Hepatocyte (in vitro differentiated cells): ENCODE measurements around the gene ERMAP. TPM values are rescaled to one million over a fixed set of nuclear protein-coding genes. Genes with fewer than 3 reads are reported as not detected.
"Not testable (repeated sequence)": the region's sequence is repeated elsewhere in the genome, so short reads cannot be mapped to it uniquely, and the experiment has no call there.

ENCODE experiments used
- DNase-seq: peaks from one replicate; pipeline ENCODE4 v3.0.0-alpha.2; 2016; ENCODE audit warnings: low spot score
- H2AFZ ChIP-seq: fragments of 200-600 bp; sonication (generic); 2 replicates; pipeline ENCODE4 v1.6.0; 2016; ENCODE audit warnings: antibody characterized with exemption, mild to moderate bottlenecking
- H3K27ac ChIP-seq: fragments of 200-600 bp; sonication (generic); 2 replicates; pipeline ENCODE4 v1.5.1; 2016; ENCODE audit warnings: mild to moderate bottlenecking
- H3K27me3 ChIP-seq: fragments of 200-600 bp; sonication (generic); 2 replicates; pipeline ENCODE4 v1.6.1; 2016
- H3K36me3 ChIP-seq: fragments of 200-600 bp; sonication (generic); replicated peaks from 2 replicates; pipeline ENCODE4 v1.5.1; 2016; ENCODE audit warnings: low read depth; ENCODE audit not compliant: insufficient read depth
- H3K4me1 ChIP-seq: fragments of 200-600 bp; sonication (generic); 2 replicates; pipeline ENCODE4 v1.5.1; 2016; ENCODE audit warnings: mild to moderate bottlenecking, moderate library complexity; ENCODE audit not compliant: insufficient read depth
- H3K4me2 ChIP-seq: fragments of 200-600 bp; sonication (generic); 2 replicates; pipeline ENCODE4 v1.6.0; 2016
- H3K4me3 ChIP-seq: fragments of 200-600 bp; sonication (generic); 2 replicates; pipeline ENCODE4 v1.5.1; 2016; ENCODE audit warnings: mild to moderate bottlenecking
- H3K79me2 ChIP-seq: fragments of 200-600 bp; sonication (generic); 2 replicates; pipeline ENCODE4 v1.6.0; 2017; ENCODE audit warnings: mild to moderate bottlenecking
- H3K9me2 ChIP-seq: fragments of 200-600 bp; sonication (generic); replicated peaks from 2 replicates; pipeline ENCODE4 v1.6.0; 2017; ENCODE audit warnings: mild to moderate bottlenecking; ENCODE audit not compliant: insufficient read depth
- H3K9me3 ChIP-seq: fragments of 200-600 bp; sonication (generic); 2 replicates; pipeline ENCODE4 v1.5.1; 2016; ENCODE audit warnings: low read depth, mild to moderate bottlenecking
- H4K20me1 ChIP-seq: fragments of 200-600 bp; sonication (generic); 2 replicates; pipeline ENCODE4 v1.6.0; 2016; ENCODE audit warnings: mild to moderate bottlenecking; ENCODE audit not compliant: insufficient read depth, poor library complexity, severe bottlenecking
- EZH2 ChIP-seq: fragments of 200-600 bp; sonication (generic); IDR thresholded peaks from 2 replicates; pipeline ENCODE4 v1.6.1; 2016; ENCODE audit warnings: antibody characterized with exemption, mild to moderate bottlenecking, borderline replicate concordance
- EZH2phosphoT487 ChIP-seq: fragments of 200-600 bp; sonication (generic); IDR thresholded peaks from one replicate; pipeline ENCODE4 v1.6.1; 2018; ENCODE audit warnings: antibody characterized with exemption, mild to moderate bottlenecking, low read depth, moderate library complexity; ENCODE audit not compliant: unreplicated experiment, severe bottlenecking
- WGBS: methylation state at CpG from one replicate; pipeline ENCODE4 v1.1.6; 2016; ENCODE audit warnings: low lambda C conversion rate; ENCODE audit errors: missing lambda C conversion rate; 5-methylcytosine and 5-hydroxymethylcytosine counted together
- polyA plus RNA-seq: library from polyadenylated mRNA; unstranded; fragments of >200 nt; fragmentation: Nextera tagmentation; extraction: Ambion mirVana; gene quantifications from 2 replicates; pipeline ENCODE4 v1.2.1, GENCODE V29; 2016
- total RNA-seq: library from RNA; depleted of rRNA; stranded (reverse); fragments of >200 nt; gene quantifications from 2 replicates; pipeline ENCODE4 v1.2.3, GENCODE V29; 2014
- TF ChIP-seq, protein P1 (sequence below): fragments of 200-600 bp; sonication (generic); IDR thresholded peaks from 2 replicates; pipeline ENCODE4 v1.5.1; 2016; ENCODE audit warnings: antibody characterized with exemption, mild to moderate bottlenecking; ENCODE audit not compliant: poor library complexity

Gene ERMAP
- total and polyA plus RNA-seq, 2 experiments from 2014 or later, result 6.2 to 20.4 TPM

DNA sequence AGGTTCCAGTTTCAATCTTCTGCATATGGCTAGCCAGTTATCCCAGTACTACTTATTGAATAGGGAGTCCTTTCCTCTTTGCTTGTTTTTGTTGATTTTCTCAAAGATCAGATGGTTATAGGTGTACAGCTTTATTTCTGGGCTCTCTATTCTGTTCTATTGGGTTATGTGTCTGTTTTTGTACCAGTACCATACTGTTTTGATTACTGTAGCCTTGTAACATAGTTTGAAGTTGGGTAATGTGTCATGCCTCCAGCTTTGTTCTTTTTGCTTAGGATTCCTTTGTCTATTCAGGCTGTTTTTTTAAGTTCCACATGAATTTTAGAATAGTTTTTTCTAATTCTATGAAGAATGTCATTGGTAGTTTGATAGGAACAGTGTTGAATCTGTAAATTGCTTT is 56.2 kb downstream of the ERMAP start:
- not testable (repeated sequence) for H3K36me3 ChIP-seq, H3K79me2 ChIP-seq, H3K4me3 ChIP-seq, H3K4me1 ChIP-seq, H3K4me2 ChIP-seq, H3K9me2 ChIP-seq, H2AFZ ChIP-seq, H4K20me1 ChIP-seq, H3K27me3 ChIP-seq, H3K27ac ChIP-seq, DNase-seq, H3K9me3 ChIP-seq

DNA sequence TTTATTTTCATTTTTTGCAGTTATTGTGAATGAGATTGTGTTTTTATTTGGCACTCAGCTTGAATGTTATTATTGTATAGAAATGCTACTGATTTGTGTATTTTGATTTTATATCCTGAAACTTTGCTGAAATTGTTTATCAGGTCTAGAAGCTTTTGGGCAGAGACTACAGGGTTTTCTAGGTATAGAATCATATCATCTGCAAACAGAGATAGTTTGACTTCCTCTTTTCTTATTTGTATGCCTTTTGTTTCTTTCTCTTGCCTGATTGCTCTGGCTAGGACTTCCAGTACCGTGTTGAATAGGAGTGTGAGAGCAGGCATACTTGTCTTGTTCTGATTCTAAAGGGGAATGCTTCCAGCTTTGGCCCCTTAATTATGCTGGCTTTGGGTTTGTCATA is 56.7 kb downstream of the ERMAP start:
- H3K79me2 ChIP-seq, result no peaks in the 10 kb centered on the region
- no peak overlapping the region for H3K27ac ChIP-seq
- WGBS, result 95% methylated on average over 1 of the region's 1 CpG
- no peaks in the 10 kb centered on the region for H3K9me2 ChIP-seq
- no peak overlapping the region for H2AFZ ChIP-seq
- no peaks in the 10 kb centered on the region for H4K20me1 ChIP-seq
- H3K4me1 ChIP-seq, result no peaks in the 10 kb centered on the region
- no peaks in the 10 kb centered on the region for H3K27me3 ChIP-seq
- H3K4me2 ChIP-seq, result no peak overlapping the region
- DNase-seq, result no peak
- no peak overlapping the region for H3K4me3 ChIP-seq
- no peak for TF ChIP-seq EZH2phosphoT487
- no peak for TF ChIP-seq EZH2
- TF ChIP-seq, protein P1, sequence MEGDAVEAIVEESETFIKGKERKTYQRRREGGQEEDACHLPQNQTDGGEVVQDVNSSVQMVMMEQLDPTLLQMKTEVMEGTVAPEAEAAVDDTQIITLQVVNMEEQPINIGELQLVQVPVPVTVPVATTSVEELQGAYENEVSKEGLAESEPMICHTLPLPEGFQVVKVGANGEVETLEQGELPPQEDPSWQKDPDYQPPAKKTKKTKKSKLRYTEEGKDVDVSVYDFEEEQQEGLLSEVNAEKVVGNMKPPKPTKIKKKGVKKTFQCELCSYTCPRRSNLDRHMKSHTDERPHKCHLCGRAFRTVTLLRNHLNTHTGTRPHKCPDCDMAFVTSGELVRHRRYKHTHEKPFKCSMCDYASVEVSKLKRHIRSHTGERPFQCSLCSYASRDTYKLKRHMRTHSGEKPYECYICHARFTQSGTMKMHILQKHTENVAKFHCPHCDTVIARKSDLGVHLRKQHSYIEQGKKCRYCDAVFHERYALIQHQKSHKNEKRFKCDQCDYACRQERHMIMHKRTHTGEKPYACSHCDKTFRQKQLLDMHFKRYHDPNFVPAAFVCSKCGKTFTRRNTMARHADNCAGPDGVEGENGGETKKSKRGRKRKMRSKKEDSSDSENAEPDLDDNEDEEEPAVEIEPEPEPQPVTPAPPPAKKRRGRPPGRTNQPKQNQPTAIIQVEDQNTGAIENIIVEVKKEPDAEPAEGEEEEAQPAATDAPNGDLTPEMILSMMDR, result no peak
- no peaks in the 10 kb centered on the region for H3K36me3 ChIP-seq
- no peaks in the 10 kb centered on the region for H3K9me3 ChIP-seq

DNA sequence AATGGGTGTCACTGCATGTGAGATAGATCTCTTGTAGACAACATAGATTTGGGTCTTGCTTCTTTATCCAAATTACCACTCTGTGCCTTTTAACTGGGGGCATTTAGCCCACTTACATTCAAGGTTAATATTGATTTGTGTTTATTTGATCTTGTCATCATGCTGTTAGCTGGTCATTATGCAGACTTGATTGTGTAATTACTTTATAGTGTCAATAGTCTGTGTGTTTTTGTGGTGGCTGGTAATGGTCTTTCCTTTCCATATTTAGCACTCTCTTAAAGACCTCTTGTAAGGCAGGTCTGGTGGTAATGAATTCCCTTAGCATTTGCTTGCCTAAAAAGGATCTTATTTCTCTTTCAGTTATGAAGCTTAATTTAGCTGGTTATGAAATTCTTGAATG is 59.1 kb downstream of the ERMAP start:
- Histone ChIP-seq H2AFZ (no peak overlapping the region), H3K9me2 (no peaks in the 10 kb centered on the region)

DNA sequence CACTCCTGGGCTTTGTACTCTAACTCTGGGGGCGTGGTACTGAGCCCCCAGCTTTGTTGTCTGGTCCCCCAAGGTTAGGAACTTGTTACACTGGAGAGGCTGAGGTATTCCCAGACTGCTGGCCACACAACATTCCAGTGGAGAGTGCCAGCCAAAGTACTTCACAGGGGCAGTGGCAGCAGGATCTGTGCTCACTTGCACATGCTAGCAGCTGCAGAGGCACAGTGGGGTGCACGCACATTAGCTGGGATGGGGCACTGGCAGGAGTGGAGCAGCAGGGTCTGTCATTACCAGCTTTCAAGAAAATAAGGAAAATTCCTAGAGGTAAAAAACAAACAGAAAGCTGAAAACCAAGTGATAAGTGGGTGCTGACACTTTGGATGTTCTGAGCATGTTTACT is 60.5 kb downstream of the ERMAP start:
- Histone ChIP-seq H3K4me2 (no peak overlapping the region), H3K9me3 (no peaks in the 10 kb centered on the region), H4K20me1 (no peaks in the 10 kb centered on the region), H3K36me3 (no peaks in the 10 kb centered on the region), H3K79me2 (no peaks in the 10 kb centered on the region), H2AFZ (no peak overlapping the region), H3K27ac (no peak overlapping the region), H3K4me1 (no peaks in the 10 kb centered on the region), H3K4me3 (no peak overlapping the region), H3K9me2 (no peaks in the 10 kb centered on the region), H3K27me3 (no peaks in the 10 kb centered on the region)
- 49% methylated on average over 2 of the region's 2 CpGs for WGBS
- no peak for DNase-seq
- TF ChIP-seq, protein P1, result no peak
- no peak for TF ChIP-seq EZH2phosphoT487
- no peak for TF ChIP-seq EZH2

More for the DNA sequence above, 59.1 kb downstream of the ERMAP start:
- Histone ChIP-seq H3K4me2 (no peak overlapping the region), H3K27me3 (no peaks in the 10 kb centered on the region), H3K9me3 (no peaks in the 10 kb centered on the region), H3K4me1 (no peaks in the 10 kb centered on the region), H3K79me2 (no peaks in the 10 kb centered on the region), H3K36me3 (no peaks in the 10 kb centered on the region), H3K4me3 (no peak overlapping the region), H4K20me1 (no peaks in the 10 kb centered on the region), H3K27ac (no peak overlapping the region)
- TF ChIP-seq EZH2 (no peak), EZH2phosphoT487 (no peak)
- TF ChIP-seq, protein P1, result no peak
- DNase-seq, result no peak
